IMR-90 (cell line): ENCODE data around the gene CRTC1. TPM values are rescaled to one million over a fixed set of nuclear protein-coding genes. Genes with fewer than 3 reads are reported as not detected.

ENCODE experiments used
- ATAC-seq: fragments of 200-7000 bp; cut with Tn5 transposase; 2 replicates; pipeline ENCODE4 v1.9.1; 2020; ENCODE audit warnings: low read depth, mild to moderate bottlenecking, moderate library complexity
- BruUV-seq: library from RNA; stranded (reverse); fragments of 400-500 nt; replicated peaks from 2 replicates; lab custom pipeline; 2021; lab: Mats Ljungman, UMichigan
- CTCF ChIA-PET: fragments of 300-600 bp; formaldehyde crosslinking; extraction: SDS; loops from one replicate; lab custom pipeline; 2021; ENCODE audit warnings: antibody characterized with exemption; lab: Yijun Ruan, JAX
- POLR2A ChIA-PET: fragments of 300-600 bp; sonication (Branson Sonifier 250); formaldehyde crosslinking; loops from one replicate; lab custom pipeline; 2022; ENCODE audit warnings: antibody characterized with exemption; ENCODE audit not compliant: unreplicated experiment; lab: Charles Lee
- DNase-seq: peaks from one replicate; pipeline ENCODE4 v3.0.0; 2013
- H2AFZ ChIP-seq: replicated peaks from 2 replicates; pipeline ENCODE3; 2013; ENCODE audit warnings: low read length, mild to moderate bottlenecking; ENCODE audit not compliant: poor library complexity
- H2AK5ac ChIP-seq: 2 replicates; pipeline ENCODE4 v1.6.1; 2013; ENCODE audit warnings: low read depth, low read length, inconsistent platforms
- H2AK9ac ChIP-seq: replicated peaks from 2 replicates; pipeline ENCODE3; 2013; ENCODE audit warnings: mild to moderate bottlenecking, low read depth, low read length, moderate library complexity; ENCODE audit not compliant: poor library complexity
- H2BK120ac ChIP-seq: 2 replicates; pipeline ENCODE4 v1.6.1; 2013; ENCODE audit warnings: low read depth, low read length, inconsistent platforms
- H2BK15ac ChIP-seq: 3 replicates; pipeline ENCODE4 v1.6.1; 2013; ENCODE audit warnings: low read depth, low read length, inconsistent platforms
- H2BK20ac ChIP-seq: 2 replicates; pipeline ENCODE4 v1.6.1; 2013; ENCODE audit warnings: low read depth, mild to moderate bottlenecking, inconsistent platforms, low read length, moderate library complexity
- H2BK5ac ChIP-seq: 2 replicates; pipeline ENCODE4 v1.6.1; 2013; ENCODE audit warnings: mild to moderate bottlenecking, low read depth, low read length, inconsistent platforms; ENCODE audit not compliant: poor library complexity, severe bottlenecking
- H3K14ac ChIP-seq: replicated peaks from 2 replicates; pipeline ENCODE4 v1.6.1; 2013; ENCODE audit warnings: low read depth, low read length, inconsistent platforms
- H3K18ac ChIP-seq: 2 replicates; pipeline ENCODE4 v1.6.1; 2013; ENCODE audit warnings: low read depth, low read length, control low read depth
- H3K23ac ChIP-seq: 2 replicates; pipeline ENCODE4 v1.6.1; 2013; ENCODE audit warnings: low read depth, low read length, inconsistent platforms
- H3K27ac ChIP-seq: 2 replicates; pipeline ENCODE4 v1.5.1; 2013; ENCODE audit warnings: mild to moderate bottlenecking, control low read depth, low read length; ENCODE audit not compliant: insufficient read depth
- H3K27me3 ChIP-seq: 2 replicates; pipeline ENCODE4 v1.6.1; 2013; ENCODE audit warnings: low read length; ENCODE audit not compliant: control insufficient read depth, insufficient read depth
- H3K36me3 ChIP-seq: 2 replicates; pipeline ENCODE4 v1.6.1; 2013; ENCODE audit warnings: low read length, mixed read lengths; ENCODE audit not compliant: control insufficient read depth, insufficient read depth
- H3K4ac ChIP-seq: 2 replicates; pipeline ENCODE4 v1.6.1; 2013; ENCODE audit warnings: low read depth, low read length, inconsistent platforms
- H3K4me1 ChIP-seq: 2 replicates; pipeline ENCODE4 v1.6.1; 2013; ENCODE audit warnings: low read length, mixed read lengths; ENCODE audit not compliant: control insufficient read depth, insufficient read depth
- H3K4me2 ChIP-seq: 2 replicates; pipeline ENCODE4 v1.6.1; 2013; ENCODE audit warnings: low read depth, mild to moderate bottlenecking, control low read depth, low read length, moderate library complexity
- H3K4me3 ChIP-seq: 2 replicates; pipeline ENCODE4 v1.5.1; 2013; ENCODE audit warnings: low read depth, mild to moderate bottlenecking, control low read depth, low read length, moderate library complexity; ENCODE audit not compliant: insufficient read depth
- H3K56ac ChIP-seq: 2 replicates; pipeline ENCODE4 v1.6.1; 2013; ENCODE audit warnings: low read length, inconsistent platforms; ENCODE audit not compliant: insufficient read depth; ENCODE audit errors: extremely low read depth
- H3K79me1 ChIP-seq, 2 experiments: 2 replicates each; pipeline ENCODE4 v1.6.1; 2013; ENCODE audit warnings: low read length in 2 of 2, inconsistent platforms in 1 of 2, low read depth in 1 of 2
- H3K9ac ChIP-seq: 2 replicates; pipeline ENCODE4 v1.6.1; 2013; ENCODE audit warnings: low read depth, low read length, control low read depth
- H3K9me1 ChIP-seq: 2 replicates; pipeline ENCODE4 v1.6.1; 2013; ENCODE audit warnings: low read length, inconsistent platforms; ENCODE audit not compliant: insufficient read depth
- H3K9me3 ChIP-seq: 2 replicates; pipeline ENCODE4 v1.6.1; 2013; ENCODE audit warnings: low read length; ENCODE audit not compliant: control insufficient read depth, insufficient read depth
- H4K20me1 ChIP-seq: 2 replicates; pipeline ENCODE4 v1.6.1; 2013; ENCODE audit warnings: low read length, inconsistent platforms; ENCODE audit not compliant: insufficient read depth
- H4K5ac ChIP-seq: 2 replicates; pipeline ENCODE4 v1.6.1; 2013; ENCODE audit warnings: mild to moderate bottlenecking, low read depth, low read length, control low read depth
- H4K8ac ChIP-seq, 2 experiments: 2 replicates each; pipeline ENCODE4 v1.6.1; 2013; ENCODE audit warnings: low read depth in 2 of 2, low read length in 2 of 2, control low read depth in 1 of 2, inconsistent platforms in 1 of 2
- H4K91ac ChIP-seq: 2 replicates; pipeline ENCODE4 v1.6.1; 2013; ENCODE audit warnings: low read depth, low read length, inconsistent platforms; ENCODE audit not compliant: insufficient read depth
- BHLHE40 ChIP-seq: fragments of 150-350 bp; IDR thresholded peaks from 2 replicates; pipeline ENCODE4 v1.6.1; 2016; ENCODE audit warnings: mild to moderate bottlenecking, low read depth, low read length
- CEBPB ChIP-seq: IDR thresholded peaks from 2 replicates; pipeline ENCODE4 v1.6.1; 2012; ENCODE audit warnings: low read depth, low read length, improper control_type of control experiment
- CHD1 ChIP-seq: IDR thresholded peaks from 2 replicates; pipeline ENCODE4 v1.6.1; 2012; ENCODE audit warnings: low read depth, low read length, improper control_type of control experiment
- CTCF ChIP-seq: conservative IDR thresholded peaks from 2 replicates; pipeline ENCODE4 v1.5.1; 2012; ENCODE audit warnings: mild to moderate bottlenecking, low read depth, low read length, improper control_type of control experiment
- ELK1 ChIP-seq: fragments of 150-350 bp; IDR thresholded peaks from 2 replicates; pipeline ENCODE4 v1.6.1; 2016; ENCODE audit warnings: low read depth, mild to moderate bottlenecking, low read length, moderate library complexity, borderline replicate concordance
- FOS ChIP-seq: fragments of 150-350 bp; IDR thresholded peaks from 2 replicates; pipeline ENCODE4 v1.6.1; 2016; ENCODE audit warnings: low read depth, low read length
- MAFK ChIP-seq: IDR thresholded peaks from 2 replicates; pipeline ENCODE4 v1.6.1; 2012; ENCODE audit warnings: low read depth, low read length, improper control_type of control experiment
- MAZ ChIP-seq: IDR thresholded peaks from 2 replicates; pipeline ENCODE4 v1.6.1; 2012; ENCODE audit warnings: low read depth, mild to moderate bottlenecking, low read length, improper control_type of control experiment, moderate library complexity, borderline replicate concordance
- MXI1 ChIP-seq: IDR thresholded peaks from 2 replicates; pipeline ENCODE4 v1.6.1; 2012; ENCODE audit warnings: low read depth, mild to moderate bottlenecking, low read length, moderate library complexity, borderline replicate concordance
- NFE2L2 ChIP-seq: fragments of 150-350 bp; IDR thresholded peaks from 2 replicates; pipeline ENCODE4 v1.6.1; 2016; ENCODE audit warnings: low read depth, mild to moderate bottlenecking, low read length
- POLR2A ChIP-seq: IDR thresholded peaks from 2 replicates; pipeline ENCODE4 v1.6.1; 2012; ENCODE audit warnings: mild to moderate bottlenecking, low read depth, low read length
- RAD21 ChIP-seq: IDR thresholded peaks from 2 replicates; pipeline ENCODE4 v1.6.1; 2012; ENCODE audit warnings: low read length, improper control_type of control experiment
- RCOR1 ChIP-seq: IDR thresholded peaks from 2 replicates; pipeline ENCODE4 v1.6.1; 2012; ENCODE audit warnings: mild to moderate bottlenecking, low read length, improper control_type of control experiment; ENCODE audit not compliant: insufficient replicate concordance
- RFX5 ChIP-seq: IDR thresholded peaks from 2 replicates; pipeline ENCODE4 v1.8.0; 2012; ENCODE audit warnings: low read depth, mild to moderate bottlenecking, low read length, moderate library complexity
- SMC3 ChIP-seq: fragments of 150-350 bp; IDR thresholded peaks from 2 replicates; pipeline ENCODE4 v1.6.1; 2016; ENCODE audit warnings: low read depth, mild to moderate bottlenecking, antibody characterized with exemption, low read length, moderate library complexity
- USF2 ChIP-seq: fragments of 150-350 bp; IDR thresholded peaks from 2 replicates; pipeline ENCODE4 v1.6.1; 2017; ENCODE audit warnings: mild to moderate bottlenecking, antibody characterized with exemption, low read length, low read depth
- WGBS, 2 experiments: methylation state at CpG; one replicate each; pipeline versions ENCODE4 v1.1.5 to v1.1.7; 2013; ENCODE audit warnings: missing lambda C conversion rate in 2 of 2; ENCODE audit not compliant: insufficient read length in 1 of 2; ENCODE audit errors: extremely low coverage in 2 of 2; 5-methylcytosine and 5-hydroxymethylcytosine counted together
- dilution Hi-C: fragments of 300-500 bp; cut with HindIII; formaldehyde crosslinking; loops from one replicate; pipeline ENCODE4 v1.14.3; 2018; ENCODE audit warnings: low sequenced_read_pairs; ENCODE audit not compliant: unreplicated experiment
- in situ Hi-C: fragments of 300-500 bp; cut with MboI; formaldehyde crosslinking; loops from 3 replicates; pipeline ENCODE4 v1.14.3; 2019; ENCODE audit warnings: low sequenced_read_pairs, inconsistent platforms, mixed read lengths
- intact Hi-C: fragments of 100-400 bp; cut with micrococcal nuclease; formaldehyde crosslinking; loops from 2 replicates; pipeline ENCODE4 v1.10.0; 2022
- polyA plus RNA-seq, 3 experiments: library from polyadenylated mRNA; depleted of rRNA; stranded (reverse); fragments of >200 nt; gene quantifications; 2 replicates each; pipeline ENCODE4 v1.2.3, GENCODE V29; 2012; ENCODE audit warnings: low replicate concordance in 1 of 3
- total RNA-seq: library from RNA; depleted of rRNA; stranded (reverse); fragments of >200 nt; gene quantifications from 2 replicates; pipeline ENCODE4 v1.2.3, GENCODE V29; 2012

Gene CRTC1
- total and polyA plus RNA-seq, 2 of the 4 experiments (the other 2 are of a cell fraction) = 0.18 to 5.7 TPM

- ChIA-PET CTCF (no interaction called here), POLR2A (no interaction called here)
- dilution Hi-C loops (no loop called here), in situ Hi-C loops (no loop called here), intact Hi-C loops (no loop called here)
- Histone ChIP-seq H2AFZ (peak overlapping the region; percentile 67), H3K18ac (peak overlapping the region; percentile 45), H3K27ac (peak overlapping the region; percentile 71), H4K8ac (peak overlapping the region; percentile 59 to 83; a peak in 3 of 4 replicates), H3K9me1 (peaks cover 30% of the 10 kb centered on the region), H3K36me3 (no peaks in the 10 kb centered on the region), H2BK120ac (peak overlapping the region; percentile 85), H4K5ac (peak overlapping the region; percentile 25), H2BK15ac (peak overlapping the region; percentile 34; the same call in 2 of the 3 replicates), H4K91ac (peak overlapping the region; percentile 89), H2AK5ac (peak overlapping the region; percentile 95), H3K4me2 (no peak overlapping the region), H3K14ac (peak overlapping the region; percentile 67), H4K20me1 (peaks cover 27% of the 10 kb centered on the region), H2AK9ac (peak overlapping the region; percentile 84), H3K27me3 (no peaks in the 10 kb centered on the region), H3K56ac (peak overlapping the region; percentile 73; the same call in 1 of the 2 replicates), H3K79me1 (peaks cover 22 to 62% of the 10 kb centered on the region in 2 experiments; a peak in 3 of 4 replicates), H3K9ac (0 out of 2 replicates have a peak overlapping the region, but pooled peaks have one; percentile 7), H2BK20ac (peak overlapping the region; percentile 83), H3K4me3 (no peak overlapping the region), H3K4me1 (peaks cover 37% of the 10 kb centered on the region), H3K9me3 (no peaks in the 10 kb centered on the region), H3K23ac (peak overlapping the region; percentile 45), H3K4ac (peak overlapping the region; percentile 90), H2BK5ac (peak overlapping the region; percentile 81)
- WGBS, 2 experiments = 93% methylated on average over 3 of the region's 6 CpGs; no CpG with 5 or more reads in 1 of the 2 experiments
- BruUV-seq = no TSS peak
- TF ChIP-seq SMC3 (no peak), CEBPB (no peak), FOS (no peak), MXI1 (no peak), RFX5 (no peak), RAD21 (no peak), POLR2A (no peak), NFE2L2 (no peak), CHD1 (no peak), USF2 (no peak), MAZ (no peak), BHLHE40 (no peak), RCOR1 (no peak), CTCF (no peak), MAFK (no peak), ELK1 (no peak)
- ATAC-seq (no peak), DNase-seq (no peak)
Observed at GRCh38 chr19:18651733-18652132, 31.7 kb upstream of the CRTC1 start.
